ENCODE data around the gene CACNG1.

GRCh38 chr17:67018471-67019434 lies 25.6 kb upstream of the CACNG1 start:
- TF ChIP-seq, protein P1, sequence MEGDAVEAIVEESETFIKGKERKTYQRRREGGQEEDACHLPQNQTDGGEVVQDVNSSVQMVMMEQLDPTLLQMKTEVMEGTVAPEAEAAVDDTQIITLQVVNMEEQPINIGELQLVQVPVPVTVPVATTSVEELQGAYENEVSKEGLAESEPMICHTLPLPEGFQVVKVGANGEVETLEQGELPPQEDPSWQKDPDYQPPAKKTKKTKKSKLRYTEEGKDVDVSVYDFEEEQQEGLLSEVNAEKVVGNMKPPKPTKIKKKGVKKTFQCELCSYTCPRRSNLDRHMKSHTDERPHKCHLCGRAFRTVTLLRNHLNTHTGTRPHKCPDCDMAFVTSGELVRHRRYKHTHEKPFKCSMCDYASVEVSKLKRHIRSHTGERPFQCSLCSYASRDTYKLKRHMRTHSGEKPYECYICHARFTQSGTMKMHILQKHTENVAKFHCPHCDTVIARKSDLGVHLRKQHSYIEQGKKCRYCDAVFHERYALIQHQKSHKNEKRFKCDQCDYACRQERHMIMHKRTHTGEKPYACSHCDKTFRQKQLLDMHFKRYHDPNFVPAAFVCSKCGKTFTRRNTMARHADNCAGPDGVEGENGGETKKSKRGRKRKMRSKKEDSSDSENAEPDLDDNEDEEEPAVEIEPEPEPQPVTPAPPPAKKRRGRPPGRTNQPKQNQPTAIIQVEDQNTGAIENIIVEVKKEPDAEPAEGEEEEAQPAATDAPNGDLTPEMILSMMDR (IDR thresholded peaks at IDR 0.05; ENCODE audit: low read depth, low read length): no peak
- no peak for TF ChIP-seq POLR2A (IDR thresholded peaks at IDR 0.05; ENCODE audit: extremely low read depth, insufficient read length)
- TF ChIP-seq, protein P2, sequence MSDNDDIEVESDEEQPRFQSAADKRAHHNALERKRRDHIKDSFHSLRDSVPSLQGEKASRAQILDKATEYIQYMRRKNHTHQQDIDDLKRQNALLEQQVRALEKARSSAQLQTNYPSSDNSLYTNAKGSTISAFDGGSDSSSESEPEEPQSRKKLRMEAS (IDR thresholded peaks at IDR 0.05; ENCODE audit: low read depth, low read length): no peak
